Measurements from ENCODE around the gene CEMIP. TPM values are rescaled to one million over a fixed set of nuclear protein-coding genes. Genes with fewer than 3 reads are reported as not detected.

The CEMIP gene
- total RNA-seq, 1 donor from 2014 or later = 0.77 TPM

GRCh38 chr15:80823995-80824394 is 44.8 kb downstream of the CEMIP start:
- no peaks in the 10 kb centered on the region for H3K4me1 Mint-ChIP-seq (ENCODE audit: low read depth)
- DNase-seq (ENCODE audit: low spot score, unreplicated experiment) = no peak
- no peak overlapping the region for H3K4me3 Mint-ChIP-seq (ENCODE audit: low read depth)
- no peaks in the 10 kb centered on the region for H3K9me3 Mint-ChIP-seq (ENCODE audit: low read depth)
- no peaks in the 10 kb centered on the region for H3K36me3 Mint-ChIP-seq (ENCODE audit: insufficient read depth)
- no peak overlapping the region for H3K27ac Mint-ChIP-seq
- peaks cover 41% of the 10 kb centered on the region for H3K27me3 Mint-ChIP-seq
- TF ChIP-seq CTCF (IDR thresholded peaks at IDR 0.05; ENCODE audit: unreplicated experiment) = no peak

- Mint-ChIP-seq H3K36me3 (ENCODE audit: insufficient read depth) (no peaks in the 10 kb centered on the region), H3K4me3 (ENCODE audit: low read depth) (no peak overlapping the region), H3K27me3 (peaks cover 36% of the 10 kb centered on the region), H3K27ac (no peak overlapping the region), H3K9me3 (ENCODE audit: low read depth) (no peaks in the 10 kb centered on the region), H3K4me1 (ENCODE audit: low read depth) (no peaks in the 10 kb centered on the region)
- DNase-seq (ENCODE audit: low spot score, unreplicated experiment) = no peak
- no peak for TF ChIP-seq CTCF (IDR thresholded peaks at IDR 0.05; ENCODE audit: unreplicated experiment)
These were observed 46.3 kb downstream of the CEMIP start for GRCh38 chr15:80825361-80826030.

GRCh38 chr15:80828796-80829195 is 49.6 kb downstream of the CEMIP start:
- Mint-ChIP-seq H3K36me3 (ENCODE audit: insufficient read depth) (no peaks in the 10 kb centered on the region), H3K4me3 (ENCODE audit: low read depth) (no peak overlapping the region), H3K4me1 (ENCODE audit: low read depth) (no peaks in the 10 kb centered on the region), H3K27me3 (peaks cover 27% of the 10 kb centered on the region), H3K27ac (no peak overlapping the region), H3K9me3 (ENCODE audit: low read depth) (no peaks in the 10 kb centered on the region)
- DNase-seq (ENCODE audit: low spot score, unreplicated experiment) = no peak
- no peak for TF ChIP-seq CTCF (IDR thresholded peaks at IDR 0.05; ENCODE audit: unreplicated experiment)

- no peak overlapping the region for H3K27ac Mint-ChIP-seq
- H3K4me3 Mint-ChIP-seq (ENCODE audit: low read depth) = no peak overlapping the region
- H3K36me3 Mint-ChIP-seq (ENCODE audit: insufficient read depth) = no peaks in the 10 kb centered on the region
- no peaks in the 10 kb centered on the region for H3K4me1 Mint-ChIP-seq (ENCODE audit: low read depth)
- no peaks in the 10 kb centered on the region for H3K9me3 Mint-ChIP-seq (ENCODE audit: low read depth)
- no peak for TF ChIP-seq CTCF (IDR thresholded peaks at IDR 0.05; ENCODE audit: unreplicated experiment)
- peaks cover 19% of the 10 kb centered on the region for H3K27me3 Mint-ChIP-seq
- DNase-seq (ENCODE audit: low spot score, unreplicated experiment) = no peak
These were observed 51.5 kb downstream of the CEMIP start for GRCh38 chr15:80830677-80831076.

- H3K27me3 Mint-ChIP-seq = peaks cover 14% of the 10 kb centered on the region
- H3K27ac Mint-ChIP-seq = no peak overlapping the region
- H3K9me3 Mint-ChIP-seq (ENCODE audit: low read depth) = no peaks in the 10 kb centered on the region
- no peak for DNase-seq (ENCODE audit: low spot score, unreplicated experiment)
- H3K4me1 Mint-ChIP-seq (ENCODE audit: low read depth) = no peaks in the 10 kb centered on the region
- H3K4me3 Mint-ChIP-seq (ENCODE audit: low read depth) = no peak overlapping the region
- no peaks in the 10 kb centered on the region for H3K36me3 Mint-ChIP-seq (ENCODE audit: insufficient read depth)
- no peak for TF ChIP-seq CTCF (IDR thresholded peaks at IDR 0.05; ENCODE audit: unreplicated experiment)
These were observed 52.0 kb downstream of the CEMIP start for GRCh38 chr15:80831192-80831591.

All from progenitor cell of endocrine pancreas (in vitro differentiated cells).